Colonic mucosa (tissue), 4 donors: Measurements from ENCODE around the gene KMT2C. TPM values are rescaled to one million over a fixed set of nuclear protein-coding genes. Genes with fewer than 3 reads are reported as not detected.
"Not testable (repeated sequence)": the region's sequence is repeated elsewhere in the genome, so short reads cannot be mapped to it uniquely, and the experiment has no call there.

Experiments
- DNase-seq: peaks from one replicate; pipeline ENCODE4 v3.0.0-alpha.2; 2020
- H3K27ac ChIP-seq: fragments of 200-600 bp; one replicate; pipeline ENCODE4 v1.8.0; 2021
- H3K27me3 ChIP-seq: fragments of 200-600 bp; one replicate; pipeline ENCODE4 v1.8.0; 2021
- H3K36me3 ChIP-seq: fragments of 200-600 bp; one replicate; pipeline ENCODE4 v1.8.0; 2021
- H3K4me1 ChIP-seq: fragments of 200-600 bp; one replicate; pipeline ENCODE4 v1.8.0; 2021; ENCODE audit warnings: mild to moderate bottlenecking
- H3K4me3 ChIP-seq: fragments of 200-600 bp; one replicate; pipeline ENCODE4 v1.8.0; 2021
- H3K9ac ChIP-seq, 2 donors: one replicate each; pipeline ENCODE4 v1.7.0; 2013; ENCODE audit warnings: control low read depth in 2 of 2, low read depth in 2 of 2, low read length in 2 of 2
- H3K9me3 ChIP-seq: fragments of 200-600 bp; one replicate; pipeline ENCODE4 v1.8.0; 2021
- CTCF ChIP-seq: fragments of 200-600 bp; IDR thresholded peaks from one replicate; pipeline ENCODE4 v1.8.0; 2022; ENCODE audit warnings: antibody characterized with exemption, mild to moderate bottlenecking
- intact Hi-C: fragments of 100-400 bp; cut with DNase I; formaldehyde crosslinking; loops from one replicate; pipeline ENCODE4 v1.14.1; 2022
- total RNA-seq, 2 donors: library from RNA; stranded (reverse); fragmentation: NEBNext Ultra II Directional in 1 of 2; extraction: Animal tissue kit (Norgen Biotek cat#: 25700) in 1 of 2; gene quantifications; one replicate each; pipeline ENCODE4 v1.2.1, GENCODE V29; 2021
- donor health status: healthy.
- donor health status: DM: no; HTN: no; CAD: no.
- donor health status: DM: no; HTN: no; CAD: no.

The KMT2C gene
- total RNA-seq, 2 donors from 2014 or later: 70.9 to 73.3 TPM

GRCh38 chr7:152477079-152477478 is 41.3 kb upstream of the KMT2C start:
- Histone ChIP-seq H3K9ac (no peak overlapping the region), H3K36me3 (no peaks in the 10 kb centered on the region), H3K4me1 (no peaks in the 10 kb centered on the region), H3K4me3 (no peak overlapping the region), H3K27ac (no peak overlapping the region), H3K9me3 (no peaks in the 10 kb centered on the region), H3K27me3 (no peaks in the 10 kb centered on the region)
- DNase-seq: no peak
- TF ChIP-seq CTCF: no peak
- intact Hi-C loops: no loop called here

GRCh38 chr7:152476551-152476950 is 40.7 kb upstream of the KMT2C start:
- Histone ChIP-seq H3K4me3 (no peak overlapping the region), H3K4me1 (no peaks in the 10 kb centered on the region), H3K36me3 (no peaks in the 10 kb centered on the region), H3K27me3 (no peaks in the 10 kb centered on the region), H3K27ac (no peak overlapping the region), H3K9me3 (no peaks in the 10 kb centered on the region), H3K9ac (no peak overlapping the region)
- intact Hi-C loops: no loop called here
- TF ChIP-seq CTCF: no peak
- no peak for DNase-seq

- H3K4me3 ChIP-seq, H3K27ac ChIP-seq, H3K36me3 ChIP-seq, H3K9ac ChIP-seq, H3K4me1 ChIP-seq, H3K9me3 ChIP-seq, intact Hi-C loops, DNase-seq, H3K27me3 ChIP-seq: not testable (repeated sequence)
These were observed 35.3 kb upstream of the KMT2C start for GRCh38 chr7:152471023-152471620.

- H3K4me3 ChIP-seq, H3K36me3 ChIP-seq, DNase-seq, intact Hi-C loops, H3K9me3 ChIP-seq, H3K4me1 ChIP-seq, H3K27ac ChIP-seq, H3K27me3 ChIP-seq, H3K9ac ChIP-seq: not testable (repeated sequence)
These were observed 34.6 kb upstream of the KMT2C start for GRCh38 chr7:152470251-152471022.

GRCh38 chr7:152469576-152469975 is 33.8 kb upstream of the KMT2C start:
- H3K27me3 ChIP-seq, H3K9me3 ChIP-seq, H3K27ac ChIP-seq, H3K4me1 ChIP-seq, H3K9ac ChIP-seq, DNase-seq, H3K36me3 ChIP-seq, H3K4me3 ChIP-seq: not testable (repeated sequence)
- intact Hi-C loops: loop anchor here (10.0 kb wide), 1 partner anchor 115 kb away; no protein-coding TSS in a partner anchor

GRCh38 chr7:152467225-152467624 is 31.4 kb upstream of the KMT2C start:
- intact Hi-C loops: loop anchor here (10.0 kb wide), 1 partner anchor 112 kb away; no protein-coding TSS in a partner anchor
- H3K36me3 ChIP-seq: no peaks in the 10 kb centered on the region
- H3K27me3 ChIP-seq: no peaks in the 10 kb centered on the region
- no peaks in the 10 kb centered on the region for H3K4me1 ChIP-seq
- no peak overlapping the region for H3K4me3 ChIP-seq
- no peak overlapping the region for H3K27ac ChIP-seq
- H3K9me3 ChIP-seq: no peaks in the 10 kb centered on the region
- no peak for DNase-seq
- no peak overlapping the region for H3K9ac ChIP-seq
- no peak for TF ChIP-seq CTCF

GRCh38 chr7:152465119-152465387 is 29.2 kb upstream of the KMT2C start:
- no peaks in the 10 kb centered on the region for H3K9me3 ChIP-seq
- H3K9ac ChIP-seq: peak overlapping the region; percentile 73 to 99
- intact Hi-C loops: loop anchor here (10.0 kb wide), 1 partner anchor 110 kb away; no protein-coding TSS in a partner anchor
- no peaks in the 10 kb centered on the region for H3K27me3 ChIP-seq
- peak overlapping the region; percentile 100 for H3K27ac ChIP-seq
- no peak for DNase-seq
- TF ChIP-seq CTCF: no peak
- no peaks in the 10 kb centered on the region for H3K4me1 ChIP-seq
- no peaks in the 10 kb centered on the region for H3K36me3 ChIP-seq
- H3K4me3 ChIP-seq: peak overlapping the region; percentile 92
